Measurements from ENCODE around the gene NMNAT2. TPM values are rescaled to one million over a fixed set of nuclear protein-coding genes. Genes with fewer than 3 reads are reported as not detected.

Gene NMNAT2
- total and polyA plus RNA-seq, 4 donors, result 0.10 to 1.1 (median 0.94) TPM

- ATAC-seq (ENCODE audit: insufficient read depth, low FRiP score) (no peak), DNase-seq (no peak)
- H3K9me3 ChIP-seq (ENCODE audit: control insufficient read depth in 4 of 4, insufficient read depth in 3 of 4, low read length in 3 of 4), result peaks cover 0 to 3% (median 1%) of the 10 kb centered on the region in 4 donors
- no peaks in the 10 kb centered on the region for H3K36me3 ChIP-seq (ENCODE audit: control insufficient read depth in 4 of 4, insufficient read depth in 4 of 4, low read length in 4 of 4)
- no peaks in the 10 kb centered on the region for H3K27me3 ChIP-seq (ENCODE audit: control insufficient read depth in 3 of 3, insufficient read depth in 3 of 3, low read length in 2 of 3)
- no peak for TF ChIP-seq CTCF (IDR thresholded peaks at IDR 0.05; ENCODE audit: control extremely low read depth, extremely low read depth)
- 96 to 98% methylated on average over 8 of the region's 8 CpGs for WGBS, 2 donors
- H3K27ac ChIP-seq (ENCODE audit: low read depth in 1 of 2, low read length in 1 of 2), result no peak overlapping the region
- H3K4me1 ChIP-seq (ENCODE audit: control insufficient read depth in 5 of 5, insufficient read depth in 5 of 5, low read length in 5 of 5), result peaks cover 0 to 4% (median 0%) of the 10 kb centered on the region in 5 donors
- no peak overlapping the region for H3K4me3 ChIP-seq
- no peak overlapping the region for H3K9ac ChIP-seq (ENCODE audit: insufficient read depth in 1 of 2, low read length in 2 of 2)
These were observed 166.2 kb downstream of the NMNAT2 start for GRCh38 chr1:183251959-183252450.

- ATAC-seq (ENCODE audit: insufficient read depth, low FRiP score), result no peak
- H3K9ac ChIP-seq (ENCODE audit: insufficient read depth in 1 of 2, low read length in 2 of 2), result no peak overlapping the region
These were observed 166.8 kb downstream of the NMNAT2 start for GRCh38 chr1:183251101-183251958.

GRCh38 chr1:183249941-183250452 lies 168.2 kb downstream of the NMNAT2 start:
- Histone ChIP-seq H3K36me3 (ENCODE audit: control insufficient read depth in 4 of 4, insufficient read depth in 4 of 4, low read length in 4 of 4) (no peaks in the 10 kb centered on the region), H3K4me3 (no peak overlapping the region), H3K9me3 (ENCODE audit: control insufficient read depth in 4 of 4, insufficient read depth in 3 of 4, low read length in 3 of 4) (peaks cover 0 to 3% (median under 1%) of the 10 kb centered on the region in 4 donors), H3K27me3 (ENCODE audit: control insufficient read depth in 3 of 3, insufficient read depth in 3 of 3, low read length in 2 of 3) (no peaks in the 10 kb centered on the region), H3K4me1 (ENCODE audit: control insufficient read depth in 5 of 5, insufficient read depth in 5 of 5, low read length in 5 of 5) (peaks cover 0 to 4% (median 0%) of the 10 kb centered on the region in 5 donors), H3K27ac (ENCODE audit: low read depth in 1 of 2, low read length in 1 of 2) (no peak overlapping the region), H3K9ac (ENCODE audit: insufficient read depth in 1 of 2, low read length in 2 of 2) (no peak overlapping the region)
- ATAC-seq (ENCODE audit: insufficient read depth, low FRiP score), result no peak
- WGBS, 2 donors, result 86 to 90% methylated on average over 5 of the region's 5 CpGs
- no peak for TF ChIP-seq CTCF (IDR thresholded peaks at IDR 0.05; ENCODE audit: control extremely low read depth, extremely low read depth)
- DNase-seq, result no peak

More at GRCh38 chr1:183251101-183251958, 166.8 kb downstream of the NMNAT2 start:
- Histone ChIP-seq H3K27ac (ENCODE audit: low read depth in 1 of 2, low read length in 1 of 2) (no peak overlapping the region), H3K36me3 (ENCODE audit: control insufficient read depth in 4 of 4, insufficient read depth in 4 of 4, low read length in 4 of 4) (no peaks in the 10 kb centered on the region), H3K27me3 (ENCODE audit: control insufficient read depth in 3 of 3, insufficient read depth in 3 of 3, low read length in 2 of 3) (no peaks in the 10 kb centered on the region), H3K4me3 (no peak overlapping the region), H3K4me1 (ENCODE audit: control insufficient read depth in 5 of 5, insufficient read depth in 5 of 5, low read length in 5 of 5) (peaks cover 0 to 4% (median 0%) of the 10 kb centered on the region in 5 donors), H3K9me3 (ENCODE audit: control insufficient read depth in 4 of 4, insufficient read depth in 3 of 4, low read length in 3 of 4) (peaks cover 0 to 3% (median 1%) of the 10 kb centered on the region in 4 donors)
- no peak for TF ChIP-seq CTCF (IDR thresholded peaks at IDR 0.05; ENCODE audit: control extremely low read depth, extremely low read depth)
- no peak for DNase-seq
- 94 to 96% methylated on average over 12 of the region's 12 CpGs for WGBS, 2 donors

Measured in lung (tissue), 12 donors.